Nephron progenitor cell (in vitro differentiated cells): Measurements from ENCODE around the gene CEBPZOS.

ENCODE experiments used
- DNase-seq: peaks from one replicate; pipeline ENCODE4 v3.0.0; 2021
- H3K27ac Mint-ChIP-seq: 2 replicates; pipeline ENCODE4 v1.8.0; 2021; ENCODE audit warnings: mild to moderate bottlenecking, moderate library complexity, mixed read lengths
- H3K27me3 Mint-ChIP-seq: 2 replicates; pipeline ENCODE4 v1.8.0; 2021; ENCODE audit warnings: mild to moderate bottlenecking, low read depth, mixed read lengths; ENCODE audit not compliant: poor library complexity
- H3K36me3 Mint-ChIP-seq: 2 replicates; pipeline ENCODE4 v1.8.0; 2021; ENCODE audit warnings: low read depth, mixed read lengths
- H3K4me1 Mint-ChIP-seq: 2 replicates; pipeline ENCODE4 v1.8.0; 2021; ENCODE audit warnings: mixed read lengths
- H3K4me3 Mint-ChIP-seq: 2 replicates; pipeline ENCODE4 v1.8.0; 2021; ENCODE audit warnings: mild to moderate bottlenecking, moderate library complexity, mixed read lengths
- H3K9me3 Mint-ChIP-seq: 2 replicates; pipeline ENCODE4 v1.8.0; 2021; ENCODE audit warnings: mild to moderate bottlenecking, moderate library complexity, mixed read lengths
- CTCF ChIP-seq: fragments of 200-600 bp; sonication (generic); IDR thresholded peaks from 2 replicates; pipeline ENCODE4 v1.5.0; 2021; ENCODE audit warnings: antibody characterized with exemption

The CEBPZOS gene

GRCh38 chr2:37244755-37245154 lies 48.5 kb downstream of the CEBPZOS start:
- H3K27ac Mint-ChIP-seq: peak overlapping the region; percentile 7
- H3K36me3 Mint-ChIP-seq: peaks cover 60% of the 10 kb centered on the region
- H3K4me1 Mint-ChIP-seq: no peaks in the 10 kb centered on the region
- peaks cover 9% of the 10 kb centered on the region for H3K9me3 Mint-ChIP-seq
- H3K4me3 Mint-ChIP-seq: no peak overlapping the region
- no peak for TF ChIP-seq CTCF
- no peak for DNase-seq
- H3K27me3 Mint-ChIP-seq: no peaks in the 10 kb centered on the region

- Mint-ChIP-seq H3K27ac (no peak overlapping the region), H3K9me3 (peaks cover 9% of the 10 kb centered on the region), H3K36me3 (peaks cover 53% of the 10 kb centered on the region), H3K4me3 (no peak overlapping the region), H3K27me3 (no peaks in the 10 kb centered on the region), H3K4me1 (no peaks in the 10 kb centered on the region)
- no peak for TF ChIP-seq CTCF
- no peak for DNase-seq
These were observed 49.9 kb downstream of the CEBPZOS start for GRCh38 chr2:37246205-37246604.

GRCh38 chr2:37250869-37251740 lies 54.8 kb downstream of the CEBPZOS start:
- Mint-ChIP-seq H3K9me3 (no peaks in the 10 kb centered on the region), H3K27ac (peak overlapping the region; percentile 47), H3K4me1 (no peaks in the 10 kb centered on the region), H3K27me3 (no peaks in the 10 kb centered on the region), H3K36me3 (peaks cover 54% of the 10 kb centered on the region), H3K4me3 (no peak overlapping the region)
- DNase-seq: no peak
- no peak for TF ChIP-seq CTCF
